GM12864 (cell line): ENCODE data around the gene SPATA6L.

Experiments used
- DNase-seq: peaks from one replicate; pipeline ENCODE4 v3.0.0-alpha.2; 2011; ENCODE audit warnings: low read depth
- H3K4me3 ChIP-seq: 2 replicates; pipeline ENCODE4 v1.5.1; 2011; ENCODE audit warnings: mild to moderate bottlenecking, low read depth, low read length, control low read depth
- TF ChIP-seq, protein P1 (sequence below): IDR thresholded peaks from 2 replicates; pipeline ENCODE4 v1.5.1; 2011; ENCODE audit warnings: low read depth, mild to moderate bottlenecking, moderate library complexity, low read length, control low read depth, inconsistent platforms; ENCODE audit errors: missing control alignments

The SPATA6L gene

DNA sequence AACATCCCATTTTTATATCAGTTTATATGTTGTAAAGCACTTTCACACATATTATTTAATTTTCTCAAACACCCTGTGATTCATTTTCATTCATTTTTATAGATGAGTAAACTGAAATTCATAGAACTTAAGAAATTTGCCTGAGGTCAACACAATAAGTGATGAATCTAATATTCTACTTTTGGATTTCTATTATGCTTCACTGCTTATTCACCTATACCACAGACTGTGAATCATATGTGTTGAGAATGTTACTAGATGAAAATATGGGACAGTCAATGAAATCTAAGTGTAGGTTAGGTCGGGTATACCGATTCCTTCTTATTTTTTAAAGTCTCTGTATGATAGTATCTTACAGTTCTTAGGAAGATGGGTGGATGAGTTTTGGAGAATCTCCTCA, 37.8 kb upstream of the SPATA6L start:
- no peak overlapping the region for H3K4me3 ChIP-seq
- no peak for DNase-seq
- TF ChIP-seq, protein P1, sequence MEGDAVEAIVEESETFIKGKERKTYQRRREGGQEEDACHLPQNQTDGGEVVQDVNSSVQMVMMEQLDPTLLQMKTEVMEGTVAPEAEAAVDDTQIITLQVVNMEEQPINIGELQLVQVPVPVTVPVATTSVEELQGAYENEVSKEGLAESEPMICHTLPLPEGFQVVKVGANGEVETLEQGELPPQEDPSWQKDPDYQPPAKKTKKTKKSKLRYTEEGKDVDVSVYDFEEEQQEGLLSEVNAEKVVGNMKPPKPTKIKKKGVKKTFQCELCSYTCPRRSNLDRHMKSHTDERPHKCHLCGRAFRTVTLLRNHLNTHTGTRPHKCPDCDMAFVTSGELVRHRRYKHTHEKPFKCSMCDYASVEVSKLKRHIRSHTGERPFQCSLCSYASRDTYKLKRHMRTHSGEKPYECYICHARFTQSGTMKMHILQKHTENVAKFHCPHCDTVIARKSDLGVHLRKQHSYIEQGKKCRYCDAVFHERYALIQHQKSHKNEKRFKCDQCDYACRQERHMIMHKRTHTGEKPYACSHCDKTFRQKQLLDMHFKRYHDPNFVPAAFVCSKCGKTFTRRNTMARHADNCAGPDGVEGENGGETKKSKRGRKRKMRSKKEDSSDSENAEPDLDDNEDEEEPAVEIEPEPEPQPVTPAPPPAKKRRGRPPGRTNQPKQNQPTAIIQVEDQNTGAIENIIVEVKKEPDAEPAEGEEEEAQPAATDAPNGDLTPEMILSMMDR, result no peak

DNA sequence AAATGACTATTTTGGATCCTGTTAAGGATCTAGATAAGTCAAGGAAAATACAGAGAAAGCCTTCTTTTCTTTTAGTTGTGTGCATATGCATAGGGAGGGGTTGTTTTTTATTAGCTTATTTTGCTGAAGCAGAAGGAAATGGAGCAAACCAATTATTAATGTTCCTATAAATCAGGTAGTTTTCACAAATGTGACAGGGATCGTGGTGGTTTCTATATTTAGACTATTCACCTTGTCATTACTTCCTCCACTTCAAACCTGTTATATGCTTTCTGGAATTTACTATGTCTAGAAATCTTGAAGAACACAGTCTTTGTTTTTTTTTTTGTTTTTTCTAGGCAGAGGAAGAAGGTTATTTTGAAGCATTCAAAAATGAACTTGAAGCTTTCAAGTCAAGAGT, 35.2 kb upstream of the SPATA6L start:
- no peak for DNase-seq
- no peak overlapping the region for H3K4me3 ChIP-seq

DNA sequence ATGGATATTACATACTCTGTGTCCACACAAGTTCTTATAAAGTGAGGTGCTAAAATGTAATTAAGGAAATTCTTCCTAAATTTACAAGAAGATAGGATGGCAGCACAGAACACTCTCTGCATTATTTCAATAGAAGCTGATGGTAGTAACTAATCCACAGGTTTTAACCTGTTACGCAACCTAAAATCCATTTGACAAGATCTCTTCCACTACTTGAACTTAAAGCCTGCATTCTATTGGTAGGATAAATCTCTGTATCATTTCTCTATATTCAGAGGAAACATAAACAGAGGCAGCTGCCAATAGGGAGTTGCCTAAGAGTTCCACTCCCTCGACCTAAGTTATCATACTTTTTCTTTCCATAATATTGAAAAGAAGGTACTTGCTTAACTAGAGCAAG, 34.7 kb upstream of the SPATA6L start:
- DNase-seq, result no peak
- TF ChIP-seq, protein P1, result no peak
- no peak overlapping the region for H3K4me3 ChIP-seq

More for the DNA sequence above, 35.2 kb upstream of the SPATA6L start:
- TF ChIP-seq, protein P1, result no peak

DNA sequence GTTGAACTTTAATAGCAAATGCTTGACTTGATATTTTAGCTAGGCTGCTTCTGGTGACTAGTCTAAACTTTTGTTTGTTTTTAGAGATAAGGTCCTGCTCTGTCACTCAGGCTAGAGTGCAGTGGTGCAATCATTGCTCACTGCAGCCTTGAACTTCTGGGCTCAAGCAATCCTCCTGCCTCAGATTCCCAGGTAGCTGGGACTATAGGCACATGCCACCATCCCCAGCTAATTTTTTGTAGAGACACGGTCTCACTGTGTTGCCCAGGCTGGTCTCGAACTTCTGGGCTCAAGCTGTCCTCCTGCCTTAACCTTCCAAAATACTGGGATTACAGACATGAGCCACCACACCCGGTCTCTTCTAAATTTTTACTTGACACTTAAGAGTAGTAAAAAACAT, 33.8 kb upstream of the SPATA6L start:
- H3K4me3 ChIP-seq, result no peak overlapping the region
- no peak for DNase-seq
- TF ChIP-seq, protein P1, result no peak

DNA sequence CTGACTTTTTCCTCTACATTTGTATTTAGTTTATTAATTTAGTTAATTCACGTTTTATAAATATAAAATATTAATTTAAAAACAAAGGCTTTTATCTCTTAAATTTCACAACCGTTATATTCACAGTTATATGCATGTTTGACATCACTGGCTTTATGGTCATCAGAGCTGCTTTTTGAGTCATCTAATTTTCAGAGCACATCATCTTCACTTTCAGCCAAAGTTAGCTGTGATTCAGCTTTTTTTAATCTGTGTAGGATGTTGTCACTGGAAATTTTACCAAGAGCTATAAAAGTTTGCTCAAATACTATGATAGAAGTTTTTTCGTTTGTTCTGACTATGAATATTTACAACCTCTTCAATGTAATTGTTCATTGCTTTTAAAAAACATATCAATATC, 25.5 kb upstream of the SPATA6L start:
- no peak for DNase-seq
- TF ChIP-seq, protein P1, result no peak
- H3K4me3 ChIP-seq, result no peak overlapping the region

DNA sequence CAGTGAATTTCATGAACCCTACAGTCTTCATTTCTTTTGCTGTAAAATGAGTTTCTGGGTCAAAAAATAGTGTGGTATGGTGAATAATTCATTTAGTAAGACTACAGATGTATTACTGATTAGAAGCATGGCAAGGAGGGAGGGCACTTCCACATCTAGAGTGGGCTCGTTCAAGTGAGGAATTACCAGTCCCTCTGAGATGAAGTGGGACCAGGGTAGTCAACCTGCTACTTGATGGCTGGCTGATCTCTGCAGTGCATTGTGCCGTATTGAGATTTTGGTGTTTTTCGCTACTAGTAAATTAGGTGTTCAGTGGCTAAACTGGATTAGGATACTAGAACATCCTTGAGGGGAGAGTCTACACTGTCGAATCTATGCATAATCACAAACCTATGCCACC, 23.9 kb upstream of the SPATA6L start:
- no peak for DNase-seq
- TF ChIP-seq, protein P1, result no peak
- H3K4me3 ChIP-seq, result peak overlapping the region; percentile 11; the same call in 1 of the 2 replicates

DNA sequence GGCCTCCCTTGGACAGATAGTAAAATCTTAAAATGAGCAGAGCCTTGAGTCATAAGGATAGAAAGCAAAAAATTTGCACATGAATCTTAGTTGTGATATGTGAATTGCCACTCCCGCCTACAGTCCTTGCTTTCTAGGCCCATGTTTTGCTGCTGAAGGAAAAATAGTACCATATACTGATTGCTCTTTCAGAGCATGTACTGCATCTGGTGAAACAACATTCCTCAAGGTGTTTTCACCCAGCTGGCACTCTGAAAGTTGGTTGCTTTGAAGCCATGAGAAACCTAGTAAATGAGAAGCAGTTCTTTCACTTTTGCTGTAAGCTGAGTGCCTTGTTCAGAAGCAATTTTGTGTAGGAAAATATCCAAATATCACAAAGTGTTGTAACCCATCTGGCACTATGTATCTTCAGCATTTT, 23.4 kb upstream of the SPATA6L start:
- TF ChIP-seq, protein P1, result no peak
- H3K4me3 ChIP-seq, result peak overlapping the region; percentile 11; the same call in 1 of the 2 replicates
- DNase-seq, result peak; percentile 44
